GM12878 (cell line): ENCODE results near the gene ARL10. TPM values are rescaled to one million over a fixed set of nuclear protein-coding genes. Genes with fewer than 3 reads are reported as not detected.

Experiments
- ATAC-seq: fragments of 200-7000 bp; cut with Tn5 transposase; 3 replicates; pipeline ENCODE4 v1.9.1; 2020; ENCODE audit warnings: mild to moderate bottlenecking, moderate library complexity
- BruUV-seq: library from RNA; stranded (reverse); fragments of 400-500 nt; replicated peaks from 2 replicates; lab custom pipeline; 2021; lab: Mats Ljungman, UMichigan
- CTCF ChIA-PET: fragments of 300-600 bp; sonication (Branson Sonifier 250); formaldehyde crosslinking; extraction: SDS; loops from one replicate; lab custom pipeline; 2021; ENCODE audit warnings: inconsistent platforms; lab: Yijun Ruan, JAX
- POLR2A ChIA-PET: fragments of 350-600 bp; formaldehyde crosslinking; extraction: SDS; loops from one replicate; lab custom pipeline; 2021; ENCODE audit warnings: inconsistent platforms; lab: Charles Lee
- RAD21 ChIA-PET: fragments of 300-600 bp; sonication (Branson Sonifier 250); formaldehyde crosslinking; loops from one replicate; lab custom pipeline; 2023; ENCODE audit warnings: antibody characterized with exemption; ENCODE audit not compliant: unreplicated experiment; lab: Charles Lee
- SMC1A ChIA-PET: fragments of 300-600 bp; sonication (Branson Sonifier 250); formaldehyde crosslinking; loops from one replicate; lab custom pipeline; 2023; ENCODE audit not compliant: unreplicated experiment, uncharacterized antibody; lab: Charles Lee
- DNase-seq: peaks from one replicate; pipeline ENCODE4 v3.0.0-alpha.2; 2011; ENCODE audit warnings: low read depth, low spot score
- FAIRE-seq: peaks from 3 replicates; lab custom pipeline; 2011; peaks lifted over from hg19 to GRCh38; lab: Jason Lieb, UNC
- H2AFZ ChIP-seq: 2 replicates; pipeline ENCODE4 v1.6.0; 2011; ENCODE audit warnings: low read depth, low read length, control low read depth; ENCODE audit not compliant: control insufficient read depth
- H3K27ac ChIP-seq: 2 replicates; pipeline ENCODE4 v1.5.1; 2011; ENCODE audit warnings: control low read depth; ENCODE audit not compliant: control insufficient read depth, insufficient read depth
- H3K27me3 ChIP-seq, 2 experiments: replicated peaks in 1 of 2; 2 replicates each; pipeline versions ENCODE4 v1.6.0 to v1.6.1; 2011; ENCODE audit warnings: low read length in 1 of 2; ENCODE audit not compliant: control insufficient read depth in 2 of 2, insufficient read depth in 2 of 2
- H3K36me3 ChIP-seq, 2 experiments: 2 replicates each; pipeline ENCODE4 v1.5.1; 2011; ENCODE audit warnings: low read length in 1 of 2; ENCODE audit not compliant: control insufficient read depth in 2 of 2, insufficient read depth in 2 of 2
- H3K4me1 ChIP-seq: 2 replicates; pipeline ENCODE4 v1.6.1; 2011; ENCODE audit warnings: mild to moderate bottlenecking, low read length, moderate library complexity, mixed read lengths; ENCODE audit not compliant: control insufficient read depth, insufficient read depth
- H3K4me2 ChIP-seq: 2 replicates; pipeline ENCODE4 v1.6.0; 2011; ENCODE audit warnings: control low read depth; ENCODE audit not compliant: control insufficient read depth, insufficient read depth
- H3K4me3 ChIP-seq: fragments of 200-600 bp; sonication (generic); 2 replicates; pipeline ENCODE4 v1.5.1; 2016
- H3K79me2 ChIP-seq: 2 replicates; pipeline ENCODE4 v1.6.0; 2011; ENCODE audit warnings: low read length; ENCODE audit not compliant: control insufficient read depth, insufficient read depth
- H3K9ac ChIP-seq: 2 replicates; pipeline ENCODE4 v1.8.0; 2011; ENCODE audit warnings: low read length, control low read depth, mixed read lengths; ENCODE audit not compliant: control insufficient read depth, insufficient read depth
- H3K9me3 ChIP-seq: replicated peaks from 3 replicates; pipeline ENCODE4 v1.5.1; 2011; ENCODE audit warnings: mild to moderate bottlenecking, low read length; ENCODE audit not compliant: control insufficient read depth, insufficient read depth
- H4K20me1 ChIP-seq: 2 replicates; pipeline ENCODE4 v1.6.0; 2011; ENCODE audit not compliant: control insufficient read depth, insufficient read depth
- ATF3 ChIP-seq: IDR thresholded peaks from 2 replicates; pipeline ENCODE4 v1.6.1; 2011; ENCODE audit warnings: low read depth, mild to moderate bottlenecking, low read length, moderate library complexity, borderline replicate concordance; ENCODE audit errors: extremely low read depth
- BACH1 ChIP-seq: fragments of 450-650 bp; IDR thresholded peaks from 2 replicates; pipeline ENCODE4 v1.6.1; 2017; ENCODE audit warnings: mild to moderate bottlenecking, borderline replicate concordance
- BCL11A ChIP-seq: IDR thresholded peaks from 2 replicates; pipeline ENCODE4 v1.6.1; 2011; ENCODE audit warnings: low read depth, low read length
- CBX3 ChIP-seq: fragments of 200-600 bp; sonication (generic); IDR thresholded peaks from 2 replicates; pipeline ENCODE4 v1.6.1; 2016; ENCODE audit warnings: low read depth, borderline replicate concordance
- CREB1 ChIP-seq: IDR thresholded peaks from 2 replicates; pipeline ENCODE4 v1.6.1; 2012; ENCODE audit warnings: low read depth, mild to moderate bottlenecking, inconsistent platforms
- EZH2 ChIP-seq: IDR thresholded peaks from 2 replicates; pipeline ENCODE4 v1.6.1; 2012; ENCODE audit warnings: low read depth, mild to moderate bottlenecking, control low read depth, inconsistent platforms, low read length, borderline replicate concordance; ENCODE audit not compliant: control insufficient read depth
- GABPA ChIP-seq: IDR thresholded peaks from 2 replicates; pipeline ENCODE4 v1.6.1; 2014; ENCODE audit warnings: antibody characterized with exemption, low read depth, mild to moderate bottlenecking, inconsistent platforms
- HCFC1 ChIP-seq: fragments of 150-350 bp; IDR thresholded peaks from 2 replicates; pipeline ENCODE4 v1.6.1; 2014; ENCODE audit warnings: low read length
- HDAC2 ChIP-seq: fragments of 200-600 bp; sonication (generic); IDR thresholded peaks from 2 replicates; pipeline ENCODE4 v1.6.1; 2017
- JUND ChIP-seq: IDR thresholded peaks from 2 replicates; pipeline ENCODE4 v1.6.1; 2012; ENCODE audit warnings: low read depth, mild to moderate bottlenecking, low read length, improper control_type of control experiment, moderate library complexity
- KLF5 ChIP-seq: fragments of 450-650 bp; IDR thresholded peaks from 2 replicates; pipeline ENCODE4 v1.6.1; 2014; ENCODE audit warnings: mild to moderate bottlenecking; ENCODE audit not compliant: partially characterized antibody
- MEF2A ChIP-seq: IDR thresholded peaks from 2 replicates; pipeline ENCODE4 v1.6.1; 2011; ENCODE audit warnings: low read depth, mild to moderate bottlenecking, low read length, moderate library complexity; ENCODE audit not compliant: insufficient read depth
- MLLT1 ChIP-seq: fragments of 450-650 bp; IDR thresholded peaks from 2 replicates; pipeline ENCODE4 v1.6.1; 2016; ENCODE audit warnings: mild to moderate bottlenecking
- NFIC ChIP-seq: IDR thresholded peaks from 2 replicates; pipeline ENCODE4 v1.6.1; 2012; ENCODE audit warnings: low read depth, mild to moderate bottlenecking, inconsistent platforms, low read length, moderate library complexity
- NRF1 ChIP-seq: conservative IDR thresholded peaks from 2 replicates; pipeline ENCODE4 v1.6.1; 2011; ENCODE audit warnings: mild to moderate bottlenecking, low read depth, low read length, improper control_type of control experiment
- POLR2A ChIP-seq: IDR thresholded peaks from 2 replicates; pipeline ENCODE4 v1.6.1; 2011; ENCODE audit warnings: low read depth, mild to moderate bottlenecking, low read length
- POLR2AphosphoS5 ChIP-seq: IDR thresholded peaks from 2 replicates; pipeline ENCODE4 v1.6.1; 2011; ENCODE audit warnings: mild to moderate bottlenecking, low read length, inconsistent platforms
- RAD51 ChIP-seq: fragments of 450-650 bp; IDR thresholded peaks from 2 replicates; pipeline ENCODE4 v1.6.1; 2016; ENCODE audit warnings: moderate library complexity, mild to moderate bottlenecking, inconsistent platforms
- RCOR1 ChIP-seq: conservative IDR thresholded peaks from 2 replicates; pipeline ENCODE4 v1.6.1; 2012; ENCODE audit warnings: low read depth, low read length, improper control_type of control experiment
- SMAD5 ChIP-seq: IDR thresholded peaks from 2 replicates; pipeline ENCODE4 v1.6.1; 2016; ENCODE audit warnings: antibody characterized with exemption, low read depth
- SREBF1 ChIP-seq: IDR thresholded peaks from 2 replicates; pipeline ENCODE4 v1.6.1; 2012; ENCODE audit warnings: mild to moderate bottlenecking, low read length
- ZBTB33 ChIP-seq: fragments of 450-650 bp; IDR thresholded peaks from 2 replicates; pipeline ENCODE4 v1.6.1; 2017; ENCODE audit warnings: mild to moderate bottlenecking
- WGBS: methylation state at CpG from one replicate; pipeline ENCODE4 v1.1.6; 2016; ENCODE audit warnings: low lambda C conversion rate; ENCODE audit not compliant: insufficient replicate concordance, insufficient coverage; ENCODE audit errors: missing lambda C conversion rate; 5-methylcytosine and 5-hydroxymethylcytosine counted together
- in situ Hi-C: fragments of 300-500 bp; cut with MboI; formaldehyde crosslinking; loops from 9 replicates; pipeline ENCODE4 v1.14.3; 2018; ENCODE audit warnings: mixed read lengths
- intact Hi-C: fragments of 100-400 bp; cut with micrococcal nuclease; formaldehyde crosslinking; loops from one replicate; pipeline ENCODE4 v1.14.2; 2022; ENCODE audit not compliant: unreplicated experiment
- polyA plus RNA-seq, 11 experiments: library from polyadenylated mRNA; depleted of rRNA in 4 of 11; unstranded in 6 of 11; stranded (reverse) in 5 of 11; fragments of >200 nt; fragmentation: Nextera tagmentation in 4 of 11; fragmentation: Illumina TruSeq in 1 of 11; extraction: Ambion mirVana in 4 of 11; extraction: Trizol in 1 of 11; gene quantifications; 1 replicate in 1 of 11; 2 replicates in 10 of 11; pipeline versions ENCODE4 v1.2.1 to v1.2.3, GENCODE V29; 2011 to 2016; ENCODE audit warnings: inconsistent platforms in 2 of 11, missing spikeins in 2 of 11, low read depth in 1 of 11
- total RNA-seq, 4 experiments: library from RNA; depleted of rRNA in 3 of 4; stranded (reverse); fragments of >200 nt in 3 of 4; fragmentation: Illumina TruSeq in 1 of 4; extraction: Trizol in 1 of 4; gene quantifications; 2 replicates each; pipeline versions ENCODE4 v1.2.1 to v1.2.3, GENCODE V29; 2013 to 2021

ARL10 gene
- total and polyA plus RNA-seq, 10 of the 15 experiments (the other 5 are each of a cell fraction or from before 2014, with no cell fraction given), result 0.44 to 6.4 (median 2.4) TPM

GRCh38 chr5:176383248-176383905 lies 18.1 kb downstream of the ARL10 start:
- intact Hi-C loops, result loop anchor here (10.0 kb wide), 1 partner anchor 151 kb away; the partner anchor contains the start of gene RNF44
- ChIA-PET POLR2A (no interaction called here), SMC1A (no interaction called here), CTCF (no interaction called here), RAD21 (no interaction called here)
- WGBS, result 97% methylated on average over 15 of the region's 15 CpGs
- Histone ChIP-seq H3K79me2 (peaks cover 34% of the 10 kb centered on the region), H3K4me1 (peaks cover 6% of the 10 kb centered on the region), H3K36me3 (peaks cover 21 to 25% of the 10 kb centered on the region in 2 experiments), H3K9ac (no peak overlapping the region), H2AFZ (no peak overlapping the region), H3K27ac (no peak overlapping the region), H3K27me3 (no peaks in the 10 kb centered on the region), H3K9me3 (no peaks in the 10 kb centered on the region; the same call in 2 of the 3 replicates), H4K20me1 (peaks cover 3% of the 10 kb centered on the region; the same call in 1 of the 2 replicates), H3K4me3 (no peak overlapping the region), H3K4me2 (no peak overlapping the region)
- ATAC-seq, result no peak
- in situ Hi-C loops, result no loop called here
- FAIRE-seq, result no peak
- DNase-seq, result no peak
- BruUV-seq, result no TSS peak
- no peak for TF ChIP-seq SREBF1
- TF ChIP-seq BCL11A, result no peak
- no peak for TF ChIP-seq CBX3
- TF ChIP-seq RCOR1, result no peak
- no peak for TF ChIP-seq JUND
- TF ChIP-seq EZH2, result no peak
- TF ChIP-seq GABPA, result no peak
- TF ChIP-seq RAD51, result no peak
- no peak for TF ChIP-seq ZBTB33
- 0 out of 2 replicates have a peak, but pooled peaks have one; percentile 52 for TF ChIP-seq POLR2AphosphoS5
- no peak for TF ChIP-seq KLF5
- no peak for TF ChIP-seq HCFC1
- no peak for TF ChIP-seq ATF3
- no peak for TF ChIP-seq MEF2A
- TF ChIP-seq MLLT1, result no peak
- TF ChIP-seq NRF1, result no peak
- peak; percentile 45; the same call in 1 of the 2 replicates for TF ChIP-seq POLR2A
- no peak for TF ChIP-seq HDAC2
- 0 out of 2 replicates have a peak, but pooled peaks have one; percentile 11 for TF ChIP-seq SMAD5
- TF ChIP-seq BACH1, result no peak
- no peak for TF ChIP-seq CREB1
- TF ChIP-seq NFIC, result no peak
